A549 (cell line): Measurements from ENCODE around the gene BANK1. TPM values are rescaled to one million over a fixed set of nuclear protein-coding genes. Genes with fewer than 3 reads are reported as not detected.

ENCODE experiments used
- ATAC-seq, 2 experiments: fragments of 200-7000 bp in 1 of 2; fragments of >200 bp in 1 of 2; cut with Nextera tagmentation in 1 of 2; cut with Tn5 transposase in 1 of 2; 3 replicates each; pipeline versions ENCODE4 v1.8.0 to v1.9.1; 2018 to 2020; ENCODE audit warnings: mild to moderate bottlenecking in 1 of 2, moderate library complexity in 1 of 2
- CTCF ChIA-PET: fragments of 300-600 bp; sonication (Branson Sonifier 250); formaldehyde crosslinking; extraction: SDS; loops from one replicate; lab custom pipeline; 2021; ENCODE audit warnings: antibody characterized with exemption, inconsistent platforms; lab: Yijun Ruan, JAX
- POLR2A ChIA-PET: fragments of 350-600 bp; formaldehyde crosslinking; extraction: SDS; loops from one replicate; lab custom pipeline; 2021; ENCODE audit warnings: antibody characterized with exemption, inconsistent platforms; lab: Yijun Ruan, JAX
- DNase-seq, 2 experiments: peaks; one replicate each; pipeline versions ENCODE4 v3.0.0 to v3.0.0-alpha.2; 2011 to 2016; ENCODE audit warnings: low read depth in 1 of 2, low spot score in 1 of 2
- FAIRE-seq: peaks from 2 replicates; lab custom pipeline; 2011; peaks lifted over from hg19 to GRCh38; lab: Jason Lieb, UNC
- H3K27ac ChIP-seq, 2 experiments: fragments of >200 bp; sonication (Bioruptor Twin); formaldehyde crosslinking; 3 replicates each; pipeline ENCODE4 v1.5.1; 2016 to 2017
- H3K4me1 ChIP-seq: fragments of >200 bp; sonication (Bioruptor Twin); formaldehyde crosslinking; 3 replicates; pipeline ENCODE4 v1.6.1; 2016
- H3K4me2 ChIP-seq: fragments of >200 bp; sonication (Bioruptor Twin); formaldehyde crosslinking; 3 replicates; pipeline ENCODE4 v1.6.1; 2016
- H3K4me3 ChIP-seq: fragments of >200 bp; sonication (Bioruptor Twin); formaldehyde crosslinking; 3 replicates; pipeline ENCODE4 v1.5.1; 2016
- H3K9me3 ChIP-seq: fragments of >200 bp; sonication (Bioruptor Twin); formaldehyde crosslinking; 3 replicates; pipeline ENCODE4 v1.6.1; 2016
- CBX2 ChIP-seq: fragments of 200-600 bp; sonication (generic); IDR thresholded peaks from 2 replicates; pipeline ENCODE4 v1.6.1; 2016; ENCODE audit warnings: low read depth, mild to moderate bottlenecking, borderline replicate concordance
- CEBPB ChIP-seq, 2 experiments: fragments of >200 bp in 1 of 2; sonication (Bioruptor Twin) in 1 of 2; formaldehyde crosslinking in 1 of 2; IDR thresholded peaks; 2 replicates each; pipeline ENCODE4 v1.6.1; 2012 to 2016
- CHD2 ChIP-seq: fragments of 150-350 bp; IDR thresholded peaks from 2 replicates; pipeline ENCODE4 v1.6.1; 2014; ENCODE audit warnings: low read length; ENCODE audit not compliant: partially characterized antibody
- EHF ChIP-seq: fragments of 250-450 bp; sonication (Bioruptor Pico); IDR thresholded peaks from 2 replicates; pipeline ENCODE4 v1.5.0; 2020; ENCODE audit warnings: mild to moderate bottlenecking
- FOSL2 ChIP-seq, 2 experiments: fragments of 450-650 bp in 1 of 2; fragments of >200 bp in 1 of 2; sonication (Bioruptor Twin) in 1 of 2; formaldehyde crosslinking; IDR thresholded peaks; 2 replicates each; pipeline versions ENCODE4 v1.5.0 to v1.6.1; 2016 to 2020; ENCODE audit warnings: mild to moderate bottlenecking in 1 of 2, moderate library complexity in 1 of 2
- FOXS1 ChIP-seq: fragments of 250-450 bp; sonication (Bioruptor Pico); IDR thresholded peaks from 2 replicates; pipeline ENCODE4 v1.5.0; 2020; ENCODE audit warnings: mild to moderate bottlenecking, moderate library complexity
- HOXB13 ChIP-seq: fragments of 250-450 bp; sonication (Bioruptor Pico); IDR thresholded peaks from 2 replicates; pipeline ENCODE4 v1.5.0; 2020; ENCODE audit warnings: low read depth, mild to moderate bottlenecking, moderate library complexity
- HOXB5 ChIP-seq: fragments of 250-450 bp; sonication (Bioruptor Pico); IDR thresholded peaks from 2 replicates; pipeline ENCODE4 v1.5.0; 2020; ENCODE audit warnings: mild to moderate bottlenecking, moderate library complexity
- JUNB ChIP-seq: fragments of >200 bp; sonication (Bioruptor Twin); formaldehyde crosslinking; IDR thresholded peaks from 2 replicates; pipeline ENCODE4 v1.6.1; 2016
- MAFK ChIP-seq: fragments of 450-650 bp; IDR thresholded peaks from 2 replicates; pipeline ENCODE4 v1.6.1; 2014; ENCODE audit not compliant: partially characterized antibody
- MYC ChIP-seq: IDR thresholded peaks from 2 replicates; pipeline ENCODE4 v1.6.1; 2012; ENCODE audit warnings: mild to moderate bottlenecking, inconsistent platforms, low read length, improper control_type of control experiment, borderline replicate concordance
- NR3C1 ChIP-seq: fragments of >200 bp; sonication (Bioruptor Twin); formaldehyde crosslinking; IDR thresholded peaks from 3 replicates; pipeline ENCODE4 v1.6.1; 2017
- PHF8 ChIP-seq: fragments of 200-600 bp; sonication (generic); IDR thresholded peaks from 2 replicates; pipeline ENCODE4 v1.6.1; 2016; ENCODE audit warnings: low read depth, mild to moderate bottlenecking, antibody characterized with exemption, moderate library complexity, borderline replicate concordance
- POLR2AphosphoS2 ChIP-seq: conservative IDR thresholded peaks from 2 replicates; pipeline ENCODE4 v1.6.1; 2012; ENCODE audit warnings: low read length, improper control_type of control experiment, inconsistent platforms
- RAD21 ChIP-seq, 2 experiments: fragments of >200 bp in 1 of 2; sonication (Bioruptor Twin) in 1 of 2; formaldehyde crosslinking in 1 of 2; IDR thresholded peaks in 1 of 2; conservative IDR thresholded peaks in 1 of 2; 2 replicates in 1 of 2; 3 replicates in 1 of 2; pipeline ENCODE4 v1.6.1; 2012 to 2018; ENCODE audit warnings: inconsistent platforms in 1 of 2
- RARB ChIP-seq: fragments of 250-450 bp; sonication (Bioruptor Pico); IDR thresholded peaks from 2 replicates; pipeline ENCODE4 v1.8.0; 2021; ENCODE audit warnings: mild to moderate bottlenecking, moderate library complexity
- RNF2 ChIP-seq: fragments of 200-600 bp; sonication (generic); IDR thresholded peaks from 2 replicates; pipeline ENCODE4 v1.6.1; 2016; ENCODE audit warnings: low read depth, mild to moderate bottlenecking, antibody characterized with exemption, moderate library complexity, borderline replicate concordance
- SMC3 ChIP-seq: fragments of >200 bp; sonication (Bioruptor Twin); formaldehyde crosslinking; IDR thresholded peaks from 3 replicates; pipeline ENCODE4 v1.6.1; 2018; ENCODE audit warnings: inconsistent platforms
- ZC3H11A ChIP-seq: fragments of 450-650 bp; IDR thresholded peaks from 2 replicates; pipeline ENCODE4 v1.6.1; 2014; ENCODE audit warnings: antibody characterized with exemption, mild to moderate bottlenecking
- ZNF302 ChIP-seq: fragments of 250-450 bp; sonication (Bioruptor Pico); IDR thresholded peaks from 2 replicates; pipeline ENCODE4 v1.9.0; 2021; ENCODE audit warnings: inconsistent platforms, mild to moderate bottlenecking, moderate library complexity
- WGBS: methylation state at CpG from one replicate; pipeline ENCODE4 v1.1.6; 2017; ENCODE audit errors: missing lambda C conversion rate; 5-methylcytosine and 5-hydroxymethylcytosine counted together
- polyA plus RNA-seq, 4 experiments: library from polyadenylated mRNA; depleted of rRNA in 3 of 4; stranded (reverse); fragments of >200 nt; fragmentation: RNase III in 1 of 4; extraction: RNeasy Plus Mini Kit Qiagen cat#74134 plus additional on column Dnase treatment in 1 of 4; gene quantifications; 2 replicates in 3 of 4; 3 replicates in 1 of 4; pipeline ENCODE4 v1.2.3, GENCODE V29; 2011 to 2017
- TF ChIP-seq, protein P1 (sequence below): IDR thresholded peaks from 2 replicates; pipeline ENCODE4 v1.6.1; 2012
- TF ChIP-seq, protein P2 (sequence below): fragments of >200 bp; sonication (Bioruptor Twin); formaldehyde crosslinking; IDR thresholded peaks from 3 replicates; pipeline ENCODE4 v1.6.1; 2016
- TF ChIP-seq, protein P3 (sequence below): fragments of >200 bp; sonication (Bioruptor Twin); formaldehyde crosslinking; IDR thresholded peaks from 2 replicates; pipeline ENCODE4 v1.6.1; 2016
- TF ChIP-seq, protein P4 (sequence below): fragments of 250-450 bp; sonication (Bioruptor Pico); IDR thresholded peaks from 2 replicates; pipeline ENCODE4 v1.5.0; 2020; ENCODE audit warnings: low read depth, mild to moderate bottlenecking, moderate library complexity
- TF ChIP-seq, protein P5 (sequence below): fragments of 200-600 bp; sonication (generic); IDR thresholded peaks from 2 replicates; pipeline ENCODE4 v1.6.1; 2016; ENCODE audit warnings: antibody characterized with exemption, mild to moderate bottlenecking, moderate library complexity
- TF ChIP-seq, protein P6 (sequence below): fragments of 450-650 bp; IDR thresholded peaks from 2 replicates; pipeline ENCODE4 v1.6.1; 2014; ENCODE audit warnings: antibody characterized with exemption

BANK1 gene
- polyA plus RNA-seq, 2 of the 4 experiments (the other 2 are of a cell fraction), result 2.8 to 6.1 TPM

DNA sequence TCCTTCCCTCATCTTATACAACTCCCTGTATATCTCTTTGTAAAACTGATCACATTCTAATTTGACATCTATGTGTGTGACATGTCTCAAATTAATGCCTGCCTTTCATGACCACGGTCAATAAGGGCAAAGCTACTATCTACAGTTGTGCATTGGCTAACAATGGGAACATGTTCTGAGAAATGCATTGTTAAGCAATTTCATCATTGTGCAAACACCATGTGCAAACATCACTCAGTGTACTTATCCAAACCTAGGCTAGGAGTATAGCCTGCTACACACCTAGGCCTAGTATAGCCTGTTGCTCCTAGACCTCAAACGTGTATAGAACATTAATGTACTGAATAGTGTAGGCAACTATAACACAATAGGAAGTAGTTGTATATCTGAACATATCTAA is 95.0 kb downstream of the BANK1 start:
- H3K4me2 ChIP-seq, result peak overlapping the region; percentile 33; the same call in 2 of the 3 replicates
- peak; percentile 54 to 86; a peak in 4 of 6 replicates for ATAC-seq
- peak in 1 of 2 experiments; percentile 74 for DNase-seq
- TF ChIP-seq, protein P1, sequence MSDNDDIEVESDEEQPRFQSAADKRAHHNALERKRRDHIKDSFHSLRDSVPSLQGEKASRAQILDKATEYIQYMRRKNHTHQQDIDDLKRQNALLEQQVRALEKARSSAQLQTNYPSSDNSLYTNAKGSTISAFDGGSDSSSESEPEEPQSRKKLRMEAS, result peak; percentile 55
- TF ChIP-seq MAFK (peak; percentile 68), POLR2AphosphoS2 (no peak), CHD2 (no peak), RAD21 (conservative IDR thresholded peaks at IDR 0.05 in 1 of 2, IDR thresholded peaks at IDR 0.05 in 1 of 2) (peak in 1 of 2 experiments; percentile 15; a peak in 1 of 5 replicates), CEBPB (IDR thresholded peaks at IDR 0.05) (peak; percentile 65 to 93), SMC3 (no peak), RNF2 (no peak), FOSL2 (IDR thresholded peaks at IDR 0.05) (no peak), FOSL2 (CRISPR knock-in tag; IDR thresholded peaks at IDR 0.05) (peak; percentile 37; the same call in 1 of the 2 replicates), HOXB5 (no peak), NR3C1 (no peak), HOXB13 (CRISPR knock-in tag) (no peak)
- TF ChIP-seq, protein P2, sequence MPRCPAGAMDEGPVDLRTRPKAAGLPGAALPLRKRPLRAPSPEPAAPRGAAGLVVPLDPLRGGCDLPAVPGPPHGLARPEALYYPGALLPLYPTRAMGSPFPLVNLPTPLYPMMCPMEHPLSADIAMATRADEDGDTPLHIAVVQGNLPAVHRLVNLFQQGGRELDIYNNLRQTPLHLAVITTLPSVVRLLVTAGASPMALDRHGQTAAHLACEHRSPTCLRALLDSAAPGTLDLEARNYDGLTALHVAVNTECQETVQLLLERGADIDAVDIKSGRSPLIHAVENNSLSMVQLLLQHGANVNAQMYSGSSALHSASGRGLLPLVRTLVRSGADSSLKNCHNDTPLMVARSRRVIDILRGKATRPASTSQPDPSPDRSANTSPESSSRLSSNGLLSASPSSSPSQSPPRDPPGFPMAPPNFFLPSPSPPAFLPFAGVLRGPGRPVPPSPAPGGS, result no peak
- TF ChIP-seq, protein P3, sequence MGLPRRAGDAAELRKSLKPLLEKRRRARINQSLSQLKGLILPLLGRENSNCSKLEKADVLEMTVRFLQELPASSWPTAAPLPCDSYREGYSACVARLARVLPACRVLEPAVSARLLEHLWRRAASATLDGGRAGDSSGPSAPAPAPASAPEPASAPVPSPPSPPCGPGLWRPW, result no peak
- POLR2A ChIA-PET, result no interaction called here
- no peaks in the 10 kb centered on the region for H3K9me3 ChIP-seq
- peak; percentile 13 for FAIRE-seq
- peak overlapping the region; percentile 57 to 69; a peak in 3 of 6 replicates for H3K27ac ChIP-seq
- H3K4me1 ChIP-seq, result peaks cover 11% of the 10 kb centered on the region
- CTCF ChIA-PET, result no interaction called here
- WGBS, result 5% methylated on average over 2 of the region's 2 CpGs
- no peak overlapping the region for H3K4me3 ChIP-seq

DNA sequence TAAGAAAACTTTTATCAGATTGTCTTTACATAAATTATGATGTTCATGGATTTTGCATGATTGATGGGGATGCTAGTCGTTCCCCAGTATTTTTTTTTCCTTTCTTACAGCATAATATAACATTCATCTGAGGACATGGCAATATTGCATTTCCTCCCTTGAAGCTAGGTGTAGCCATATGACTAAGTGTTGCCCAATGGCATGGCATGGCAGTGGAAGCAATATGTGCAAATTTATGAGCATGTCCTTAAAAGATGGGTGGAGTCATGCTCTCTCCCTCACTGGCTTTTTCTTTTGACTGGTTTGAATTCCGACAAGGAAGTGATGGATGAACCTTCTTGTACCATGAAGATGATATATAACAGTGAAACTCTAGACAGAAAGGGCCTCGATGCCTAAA is 96.3 kb downstream of the BANK1 start:
- Histone ChIP-seq H3K4me2 (no peak overlapping the region), H3K9me3 (no peaks in the 10 kb centered on the region), H3K4me3 (no peak overlapping the region), H3K27ac (no peak overlapping the region; a peak in 1 of 6 replicates), H3K4me1 (peaks cover 11% of the 10 kb centered on the region)
- POLR2A ChIA-PET, result no interaction called here
- CTCF ChIA-PET, result no interaction called here
- no peak for FAIRE-seq
- ATAC-seq, result no peak
- 93% methylated on average over 3 of the region's 3 CpGs for WGBS
- no peak for DNase-seq
- TF ChIP-seq ZNF302 (CRISPR knock-in tag) (no peak), EHF (CRISPR knock-in tag) (no peak), FOXS1 (CRISPR knock-in tag) (no peak), MAFK (no peak), CBX2 (no peak), RARB (no peak), MYC (no peak), ZC3H11A (no peak), PHF8 (no peak), FOSL2 (IDR thresholded peaks at IDR 0.05) (no peak), FOSL2 (CRISPR knock-in tag; IDR thresholded peaks at IDR 0.05) (no peak), JUNB (no peak), CEBPB (IDR thresholded peaks at IDR 0.05) (no peak)
- TF ChIP-seq, protein P3, result no peak
- TF ChIP-seq, protein P4, sequence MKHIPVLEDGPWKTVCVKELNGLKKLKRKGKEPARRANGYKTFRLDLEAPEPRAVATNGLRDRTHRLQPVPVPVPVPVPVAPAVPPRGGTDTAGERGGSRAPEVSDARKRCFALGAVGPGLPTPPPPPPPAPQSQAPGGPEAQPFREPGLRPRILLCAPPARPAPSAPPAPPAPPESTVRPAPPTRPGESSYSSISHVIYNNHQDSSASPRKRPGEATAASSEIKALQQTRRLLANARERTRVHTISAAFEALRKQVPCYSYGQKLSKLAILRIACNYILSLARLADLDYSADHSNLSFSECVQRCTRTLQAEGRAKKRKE (CRISPR knock-in tag), result no peak
- TF ChIP-seq, protein P1, result no peak
- TF ChIP-seq, protein P5, sequence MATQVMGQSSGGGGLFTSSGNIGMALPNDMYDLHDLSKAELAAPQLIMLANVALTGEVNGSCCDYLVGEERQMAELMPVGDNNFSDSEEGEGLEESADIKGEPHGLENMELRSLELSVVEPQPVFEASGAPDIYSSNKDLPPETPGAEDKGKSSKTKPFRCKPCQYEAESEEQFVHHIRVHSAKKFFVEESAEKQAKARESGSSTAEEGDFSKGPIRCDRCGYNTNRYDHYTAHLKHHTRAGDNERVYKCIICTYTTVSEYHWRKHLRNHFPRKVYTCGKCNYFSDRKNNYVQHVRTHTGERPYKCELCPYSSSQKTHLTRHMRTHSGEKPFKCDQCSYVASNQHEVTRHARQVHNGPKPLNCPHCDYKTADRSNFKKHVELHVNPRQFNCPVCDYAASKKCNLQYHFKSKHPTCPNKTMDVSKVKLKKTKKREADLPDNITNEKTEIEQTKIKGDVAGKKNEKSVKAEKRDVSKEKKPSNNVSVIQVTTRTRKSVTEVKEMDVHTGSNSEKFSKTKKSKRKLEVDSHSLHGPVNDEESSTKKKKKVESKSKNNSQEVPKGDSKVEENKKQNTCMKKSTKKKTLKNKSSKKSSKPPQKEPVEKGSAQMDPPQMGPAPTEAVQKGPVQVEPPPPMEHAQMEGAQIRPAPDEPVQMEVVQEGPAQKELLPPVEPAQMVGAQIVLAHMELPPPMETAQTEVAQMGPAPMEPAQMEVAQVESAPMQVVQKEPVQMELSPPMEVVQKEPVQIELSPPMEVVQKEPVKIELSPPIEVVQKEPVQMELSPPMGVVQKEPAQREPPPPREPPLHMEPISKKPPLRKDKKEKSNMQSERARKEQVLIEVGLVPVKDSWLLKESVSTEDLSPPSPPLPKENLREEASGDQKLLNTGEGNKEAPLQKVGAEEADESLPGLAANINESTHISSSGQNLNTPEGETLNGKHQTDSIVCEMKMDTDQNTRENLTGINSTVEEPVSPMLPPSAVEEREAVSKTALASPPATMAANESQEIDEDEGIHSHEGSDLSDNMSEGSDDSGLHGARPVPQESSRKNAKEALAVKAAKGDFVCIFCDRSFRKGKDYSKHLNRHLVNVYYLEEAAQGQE, result no peak
- TF ChIP-seq, protein P6, sequence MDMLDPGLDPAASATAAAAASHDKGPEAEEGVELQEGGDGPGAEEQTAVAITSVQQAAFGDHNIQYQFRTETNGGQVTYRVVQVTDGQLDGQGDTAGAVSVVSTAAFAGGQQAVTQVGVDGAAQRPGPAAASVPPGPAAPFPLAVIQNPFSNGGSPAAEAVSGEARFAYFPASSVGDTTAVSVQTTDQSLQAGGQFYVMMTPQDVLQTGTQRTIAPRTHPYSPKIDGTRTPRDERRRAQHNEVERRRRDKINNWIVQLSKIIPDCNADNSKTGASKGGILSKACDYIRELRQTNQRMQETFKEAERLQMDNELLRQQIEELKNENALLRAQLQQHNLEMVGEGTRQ, result no peak
